K562 (cell line): ENCODE results near the gene ACSF3.

Experiments used
- ASH1L ChIP-seq: fragments of 450-650 bp; IDR thresholded peaks from 2 replicates; pipeline ENCODE4 v1.6.1; 2018; ENCODE audit warnings: borderline replicate concordance, mild to moderate bottlenecking, low read depth; ENCODE audit not compliant: partially characterized antibody
- CBX5 ChIP-seq: IDR thresholded peaks from 2 replicates; pipeline ENCODE4 v1.6.1; 2014; ENCODE audit warnings: low read depth, borderline replicate concordance
- ELF1 ChIP-seq: fragments of 200-800 bp; sonication (Bioruptor generic); IDR thresholded peaks from 2 replicates; pipeline ENCODE4 v1.6.1; 2016; ENCODE audit warnings: missing genetic modification characterization, missing compliant biosample characterization
- EP300 ChIP-seq: IDR thresholded peaks from 2 replicates; pipeline ENCODE4 v1.6.1; 2012; ENCODE audit warnings: low read length, improper control_type of control experiment
- RCOR1 ChIP-seq, 2 experiments: IDR thresholded peaks; 2 replicates each; pipeline ENCODE4 v1.6.1; 2012; ENCODE audit warnings: low read depth in 2 of 2, low read length in 2 of 2, borderline replicate concordance in 1 of 2, improper control_type of control experiment in 1 of 2
- ZNF121 ChIP-seq: sonication (generic); formaldehyde crosslinking; conservative IDR thresholded peaks from 2 replicates; pipeline ENCODE4 v1.8.0; 2022; ENCODE audit warnings: missing genetic modification reagents
- ZNF707 ChIP-seq: fragments of 250-450 bp; sonication (Bioruptor Pico); conservative IDR thresholded peaks from 2 replicates; pipeline ENCODE4 v1.8.0; 2022; ENCODE audit warnings: inconsistent platforms, mild to moderate bottlenecking, moderate library complexity
- TF ChIP-seq, protein P1 (sequence below), 2 experiments: fragments of 450-650 bp; IDR thresholded peaks; 2 replicates each; pipeline ENCODE4 v1.6.1; 2016

DNA sequence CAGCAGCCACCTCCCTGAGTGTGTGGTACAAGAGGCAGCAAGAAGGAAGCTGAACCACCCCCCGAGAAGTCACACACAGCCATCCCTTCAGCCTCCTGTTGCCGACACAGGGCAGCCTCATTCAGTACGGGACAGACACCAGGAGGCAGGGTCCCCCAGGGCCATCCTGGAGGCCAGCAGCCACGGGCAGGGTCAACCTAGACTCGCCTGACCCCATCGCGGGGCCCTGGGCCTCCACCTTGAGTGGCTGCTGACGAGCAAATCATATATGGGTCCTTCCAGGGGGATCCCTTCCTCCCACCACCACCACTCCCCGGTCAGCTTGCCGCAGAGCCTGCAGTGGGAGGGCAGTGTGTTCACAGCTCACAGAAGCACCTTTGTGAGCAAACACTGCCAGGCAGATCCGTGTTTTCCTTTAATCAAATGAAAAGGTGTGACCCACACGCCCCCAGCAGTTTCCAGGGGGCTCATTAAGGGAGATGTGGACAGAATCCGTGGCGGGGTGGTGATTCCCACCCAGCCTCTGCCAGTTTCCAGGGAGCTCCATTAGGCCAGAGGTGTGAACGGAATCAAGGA is 5.6 kb upstream of the ACSF3 start:
- TF ChIP-seq ZNF121, result no peak
- TF ChIP-seq, protein P1, sequence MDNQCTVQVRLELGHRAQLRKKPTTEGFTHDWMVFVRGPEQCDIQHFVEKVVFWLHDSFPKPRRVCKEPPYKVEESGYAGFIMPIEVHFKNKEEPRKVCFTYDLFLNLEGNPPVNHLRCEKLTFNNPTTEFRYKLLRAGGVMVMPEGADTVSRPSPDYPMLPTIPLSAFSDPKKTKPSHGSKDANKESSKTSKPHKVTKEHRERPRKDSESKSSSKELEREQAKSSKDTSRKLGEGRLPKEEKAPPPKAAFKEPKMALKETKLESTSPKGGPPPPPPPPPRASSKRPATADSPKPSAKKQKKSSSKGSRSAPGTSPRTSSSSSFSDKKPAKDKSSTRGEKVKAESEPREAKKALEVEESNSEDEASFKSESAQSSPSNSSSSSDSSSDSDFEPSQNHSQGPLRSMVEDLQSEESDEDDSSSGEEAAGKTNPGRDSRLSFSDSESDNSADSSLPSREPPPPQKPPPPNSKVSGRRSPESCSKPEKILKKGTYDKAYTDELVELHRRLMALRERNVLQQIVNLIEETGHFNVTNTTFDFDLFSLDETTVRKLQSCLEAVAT (IDR thresholded peaks at IDR 0.05), result no peak
- no peak for TF ChIP-seq ASH1L
- TF ChIP-seq ELF1 (tag), result no peak
- no peak for TF ChIP-seq CBX5
- no peak for TF ChIP-seq EP300
- no peak for TF ChIP-seq RCOR1 (IDR thresholded peaks at IDR 0.05; ENCODE audit: borderline replicate concordance in 1 of 2, low read depth in 2 of 2, low read length in 2 of 2)
- no peak for TF ChIP-seq ZNF707 (CRISPR knock-in tag)
